Caco-2 (cell line): Measurements from ENCODE around the gene PGR. TPM values are rescaled to one million over a fixed set of nuclear protein-coding genes. Genes with fewer than 3 reads are reported as not detected.
A peak's percentile ranks its signal among the peaks of the same experiment; 100 is the strongest.

Experiments
- BruUV-seq: library from RNA; stranded (reverse); fragments of 400-500 nt; replicated peaks from 2 replicates; lab custom pipeline; 2021; lab: Mats Ljungman, UMichigan
- CTCF ChIA-PET: fragments of 300-600 bp; sonication (Branson Sonifier 250); formaldehyde crosslinking; loops from one replicate; lab custom pipeline; 2022; ENCODE audit warnings: antibody characterized with exemption; lab: Charles Lee
- POLR2A ChIA-PET: fragments of 300-600 bp; sonication (Branson Sonifier 250); formaldehyde crosslinking; loops from one replicate; lab custom pipeline; 2022; ENCODE audit warnings: antibody characterized with exemption; lab: Charles Lee
- DNase-seq, 2 experiments: peaks; one replicate each; pipeline versions ENCODE4 v3.0.0 to v3.0.0-alpha.2; 2020 to 2022
- H3K27me3 ChIP-seq: replicated peaks from 2 replicates; pipeline ENCODE4 v1.6.0; 2011; ENCODE audit warnings: low read length; ENCODE audit not compliant: control insufficient read depth, insufficient read depth
- H3K36me3 ChIP-seq: 2 replicates; pipeline ENCODE4 v1.5.1; 2011; ENCODE audit warnings: low read length; ENCODE audit not compliant: control insufficient read depth, insufficient read depth
- H3K4me1 ChIP-seq: fragments of 250-450 bp; sonication (Bioruptor Pico); 2 replicates; pipeline ENCODE4 v1.5.1; 2020; ENCODE audit warnings: mild to moderate bottlenecking
- H3K4me3 ChIP-seq: 2 replicates; pipeline ENCODE4 v1.5.1; 2011; ENCODE audit warnings: low read depth, mild to moderate bottlenecking, control low read depth, low read length
- H3K9me3 ChIP-seq: fragments of 250-450 bp; sonication (Bioruptor Pico); 2 replicates; pipeline ENCODE4 v1.5.1; 2020; ENCODE audit warnings: mild to moderate bottlenecking, moderate library complexity
- H3K27ac Mint-ChIP-seq: one replicate; pipeline ENCODE4 v1.8.0; 2022; ENCODE audit warnings: mixed read lengths; ENCODE audit not compliant: unreplicated experiment
- H3K27me3 Mint-ChIP-seq: one replicate; pipeline ENCODE4 v1.8.0; 2022; ENCODE audit warnings: mixed read lengths; ENCODE audit not compliant: insufficient read depth, unreplicated experiment
- H3K36me3 Mint-ChIP-seq: one replicate; pipeline ENCODE4 v1.8.0; 2022; ENCODE audit warnings: mild to moderate bottlenecking, mixed read lengths; ENCODE audit not compliant: insufficient read depth, unreplicated experiment
- H3K4me1 Mint-ChIP-seq: one replicate; pipeline ENCODE4 v1.8.0; 2022; ENCODE audit warnings: low read depth, mixed read lengths; ENCODE audit not compliant: unreplicated experiment
- H3K4me3 Mint-ChIP-seq: one replicate; pipeline ENCODE4 v1.8.0; 2022; ENCODE audit warnings: mild to moderate bottlenecking, moderate library complexity, mixed read lengths; ENCODE audit not compliant: unreplicated experiment
- H3K9me3 Mint-ChIP-seq: one replicate; pipeline ENCODE4 v1.8.0; 2022; ENCODE audit warnings: mixed read lengths; ENCODE audit not compliant: unreplicated experiment
- CTCF ChIP-seq, 2 experiments: fragments of 200-600 bp in 1 of 2; IDR thresholded peaks; 1 replicate in 1 of 2; 2 replicates in 1 of 2; pipeline versions ENCODE4 v1.5.1 to v1.8.0; 2011 to 2022; ENCODE audit warnings: antibody characterized with exemption in 1 of 2, control low read depth in 1 of 2, inconsistent platforms in 1 of 2, low read depth in 1 of 2, low read length in 1 of 2, mild to moderate bottlenecking in 1 of 2, moderate library complexity in 1 of 2; ENCODE audit not compliant: insufficient read depth in 1 of 2, severe bottlenecking in 1 of 2, unreplicated experiment in 1 of 2
- intact Hi-C: fragments of 100-400 bp; cut with micrococcal nuclease; formaldehyde crosslinking; loops from one replicate; pipeline ENCODE4 v1.10.0; 2022; ENCODE audit not compliant: unreplicated experiment
- total RNA-seq: library from RNA; stranded (reverse); gene quantifications from 2 replicates; pipeline ENCODE4 v1.2.3, GENCODE V29; 2022

The PGR gene
- total RNA-seq, 1 experiment from 2014 or later: not detected

GRCh38 chr11:100984668-100985067 lies 144.9 kb downstream of the PGR start:
- intact Hi-C loops: no loop called here
- no peaks in the 10 kb centered on the region for H3K4me1 Mint-ChIP-seq
- no peaks in the 10 kb centered on the region for H3K36me3 ChIP-seq
- no peaks in the 10 kb centered on the region for H3K27me3 ChIP-seq
- H3K36me3 Mint-ChIP-seq: no peaks in the 10 kb centered on the region
- H3K4me3 ChIP-seq: no peak overlapping the region
- TF ChIP-seq CTCF (IDR thresholded peaks at IDR 0.05; ENCODE audit: insufficient read depth in 1 of 2, low read depth in 1 of 2, low read length in 1 of 2, severe bottlenecking in 1 of 2, unreplicated experiment in 1 of 2): no peak
- H3K4me3 Mint-ChIP-seq: no peak overlapping the region
- no peaks in the 10 kb centered on the region for H3K9me3 ChIP-seq
- H3K27me3 Mint-ChIP-seq: no peaks in the 10 kb centered on the region
- no peaks in the 10 kb centered on the region for H3K9me3 Mint-ChIP-seq
- DNase-seq: no peak
- BruUV-seq: no TSS peak
- no peak overlapping the region for H3K27ac Mint-ChIP-seq
- H3K4me1 ChIP-seq: no peaks in the 10 kb centered on the region
- POLR2A ChIA-PET: interaction anchor here (0.6 kb wide), 1 partner anchor 321 kb away, joined by 11 read pairs; no protein-coding TSS in a partner anchor
- CTCF ChIA-PET: no interaction called here

GRCh38 chr11:100981196-100981824 lies 148.3 kb downstream of the PGR start:
- no TSS peak for BruUV-seq
- Mint-ChIP-seq H3K27ac (no peak overlapping the region), H3K4me1 (no peaks in the 10 kb centered on the region), H3K9me3 (no peaks in the 10 kb centered on the region), H3K36me3 (no peaks in the 10 kb centered on the region), H3K4me3 (no peak overlapping the region), H3K27me3 (no peaks in the 10 kb centered on the region)
- POLR2A ChIA-PET: no interaction called here
- H3K4me1 ChIP-seq: no peaks in the 10 kb centered on the region
- CTCF ChIA-PET: interaction anchor here (1.1 to 1.8 kb wide), 3 partner anchors 22 to 454 kb away, joined by 3 to 7 read pairs (median 4); no protein-coding TSS in a partner anchor
- DNase-seq: no peak
- H3K36me3 ChIP-seq: no peaks in the 10 kb centered on the region
- no peak for TF ChIP-seq CTCF (IDR thresholded peaks at IDR 0.05; ENCODE audit: insufficient read depth in 1 of 2, low read depth in 1 of 2, low read length in 1 of 2, severe bottlenecking in 1 of 2, unreplicated experiment in 1 of 2)
- H3K4me3 ChIP-seq: no peak overlapping the region
- no peaks in the 10 kb centered on the region for H3K27me3 ChIP-seq
- no peaks in the 10 kb centered on the region for H3K9me3 ChIP-seq
- intact Hi-C loops: loop anchor here (2.0 kb wide), 1 partner anchor 447 kb away; no protein-coding TSS in a partner anchor

- intact Hi-C loops: loop anchor here (1.0 to 2.0 kb wide), 5 partner anchors 308 to 456 kb away; no protein-coding TSS in a partner anchor
- Histone ChIP-seq H3K9me3 (no peaks in the 10 kb centered on the region), H3K4me3 (no peak overlapping the region), H3K27me3 (no peaks in the 10 kb centered on the region), H3K4me1 (no peaks in the 10 kb centered on the region), H3K36me3 (no peaks in the 10 kb centered on the region)
- ChIA-PET POLR2A (no interaction called here), CTCF (interaction anchor here (0.6 to 1.8 kb wide), 4 partner anchors 23 to 455 kb away, joined by 3 to 7 read pairs (median 4); no protein-coding TSS in a partner anchor)
- TF ChIP-seq CTCF (IDR thresholded peaks at IDR 0.05; ENCODE audit: insufficient read depth in 1 of 2, low read depth in 1 of 2, low read length in 1 of 2, severe bottlenecking in 1 of 2, unreplicated experiment in 1 of 2): peak; percentile 49 to 70
- no peak overlapping the region for H3K27ac Mint-ChIP-seq
- no peaks in the 10 kb centered on the region for H3K36me3 Mint-ChIP-seq
- H3K27me3 Mint-ChIP-seq: no peaks in the 10 kb centered on the region
- no peaks in the 10 kb centered on the region for H3K9me3 Mint-ChIP-seq
- no TSS peak for BruUV-seq
- no peaks in the 10 kb centered on the region for H3K4me1 Mint-ChIP-seq
- H3K4me3 Mint-ChIP-seq: no peak overlapping the region
- DNase-seq: peak in 1 of 2 experiments; percentile 33
Observed at GRCh38 chr11:100980156-100980555, 149.5 kb downstream of the PGR start.
